Astrocyte (in vitro differentiated cells and primary cell): ENCODE data around the gene DEFB132. TPM values are rescaled to one million over a fixed set of nuclear protein-coding genes. Genes with fewer than 3 reads are reported as not detected.

Experiments used
- DNase-seq: peaks from one replicate; pipeline ENCODE4 v3.0.0-alpha.2; 2010; ENCODE audit warnings: low read depth
- FAIRE-seq: peaks from 2 replicates; lab custom pipeline; 2011; peaks lifted over from hg19 to GRCh38; lab: Jason Lieb, UNC
- H2AFZ ChIP-seq: 2 replicates; pipeline ENCODE4 v1.6.0; 2012; ENCODE audit warnings: low read depth, low read length, inconsistent platforms
- H3K27ac ChIP-seq: 2 replicates; pipeline ENCODE4 v1.5.1; 2011; ENCODE audit warnings: low read depth, low read length, inconsistent platforms
- H3K27me3 ChIP-seq: 2 replicates; pipeline ENCODE4 v1.6.0; 2011; ENCODE audit warnings: low read length, inconsistent platforms; ENCODE audit not compliant: insufficient read depth
- H3K36me3 ChIP-seq: 2 replicates; pipeline ENCODE4 v1.5.1; 2011; ENCODE audit warnings: low read length, inconsistent platforms; ENCODE audit not compliant: insufficient read depth
- H3K4me1 ChIP-seq: 2 replicates; pipeline ENCODE4 v1.5.1; 2011; ENCODE audit warnings: low read length, inconsistent platforms; ENCODE audit not compliant: insufficient read depth
- H3K4me2 ChIP-seq: 2 replicates; pipeline ENCODE4 v1.6.0; 2012; ENCODE audit warnings: low read length, inconsistent platforms
- H3K4me3 ChIP-seq: 2 replicates; pipeline ENCODE4 v1.5.1; 2011; ENCODE audit warnings: low read depth, mild to moderate bottlenecking, low read length, inconsistent platforms; ENCODE audit not compliant: insufficient read depth
- H3K79me2 ChIP-seq: 2 replicates; pipeline ENCODE4 v1.6.0; 2012; ENCODE audit warnings: mild to moderate bottlenecking, low read length, inconsistent platforms; ENCODE audit not compliant: insufficient read depth
- H3K9ac ChIP-seq: 2 replicates; pipeline ENCODE4 v1.6.0; 2012; ENCODE audit warnings: mild to moderate bottlenecking, low read length, inconsistent platforms
- H3K9me3 ChIP-seq: 2 replicates; pipeline ENCODE4 v1.5.1; 2012; ENCODE audit warnings: low read depth, mild to moderate bottlenecking, low read length, inconsistent platforms; ENCODE audit not compliant: insufficient read depth
- H4K20me1 ChIP-seq: 2 replicates; pipeline ENCODE4 v1.6.0; 2012; ENCODE audit warnings: low read length, inconsistent platforms; ENCODE audit not compliant: insufficient read depth
- H3K27ac Mint-ChIP-seq: one replicate; pipeline ENCODE4 v1.8.0; 2021; ENCODE audit warnings: mild to moderate bottlenecking, mixed read lengths; ENCODE audit not compliant: unreplicated experiment
- H3K27me3 Mint-ChIP-seq: one replicate; pipeline ENCODE4 v1.8.0; 2021; ENCODE audit warnings: low read depth, mixed read lengths; ENCODE audit not compliant: unreplicated experiment
- H3K36me3 Mint-ChIP-seq: one replicate; pipeline ENCODE4 v1.8.0; 2021; ENCODE audit warnings: low read depth, mixed read lengths; ENCODE audit not compliant: unreplicated experiment
- H3K4me1 Mint-ChIP-seq: one replicate; pipeline ENCODE4 v1.8.0; 2021; ENCODE audit warnings: low read depth, mixed read lengths; ENCODE audit not compliant: unreplicated experiment
- H3K4me3 Mint-ChIP-seq: one replicate; pipeline ENCODE4 v1.8.0; 2021; ENCODE audit warnings: mild to moderate bottlenecking, moderate library complexity, mixed read lengths; ENCODE audit not compliant: unreplicated experiment
- H3K9me3 Mint-ChIP-seq: one replicate; pipeline ENCODE4 v1.8.0; 2021; ENCODE audit warnings: mild to moderate bottlenecking, mixed read lengths; ENCODE audit not compliant: unreplicated experiment
- EZH2 ChIP-seq: IDR thresholded peaks from 2 replicates; pipeline ENCODE4 v1.6.1; 2012; ENCODE audit warnings: mild to moderate bottlenecking, low read length, inconsistent platforms; ENCODE audit not compliant: insufficient read depth
- total RNA-seq: library from RNA; stranded (reverse); gene quantifications from 2 replicates; pipeline ENCODE4 v1.2.1, GENCODE V29; 2021
- TF ChIP-seq, protein P1 (sequence below): IDR thresholded peaks from 2 replicates; pipeline ENCODE4 v1.5.1; 2011; ENCODE audit warnings: low read depth, mild to moderate bottlenecking, inconsistent platforms, low read length, moderate library complexity; ENCODE audit not compliant: insufficient read depth

DEFB132 gene
- total RNA-seq, 1 donor from 2014 or later, result not detected

DNA sequence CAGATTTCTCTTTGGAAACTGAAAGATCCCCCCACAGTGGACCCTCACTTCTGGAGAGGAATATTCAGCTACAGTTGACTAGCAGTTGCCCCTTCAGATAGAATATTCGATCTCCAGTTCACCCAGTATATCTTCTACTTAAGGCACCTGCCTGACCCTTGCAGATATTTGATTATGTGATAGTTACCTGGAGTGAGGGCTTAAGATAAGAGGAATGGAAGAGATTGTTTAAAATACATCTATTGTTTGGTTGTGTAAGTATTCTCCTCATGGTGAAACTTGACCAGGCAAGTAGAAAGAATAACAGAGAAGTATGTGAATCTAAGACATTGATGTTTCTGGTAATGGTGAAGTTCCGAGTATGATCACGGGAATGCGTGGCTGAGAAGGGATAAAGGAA lies 38.3 kb downstream of the DEFB132 start:
- FAIRE-seq, result no peak

DNA sequence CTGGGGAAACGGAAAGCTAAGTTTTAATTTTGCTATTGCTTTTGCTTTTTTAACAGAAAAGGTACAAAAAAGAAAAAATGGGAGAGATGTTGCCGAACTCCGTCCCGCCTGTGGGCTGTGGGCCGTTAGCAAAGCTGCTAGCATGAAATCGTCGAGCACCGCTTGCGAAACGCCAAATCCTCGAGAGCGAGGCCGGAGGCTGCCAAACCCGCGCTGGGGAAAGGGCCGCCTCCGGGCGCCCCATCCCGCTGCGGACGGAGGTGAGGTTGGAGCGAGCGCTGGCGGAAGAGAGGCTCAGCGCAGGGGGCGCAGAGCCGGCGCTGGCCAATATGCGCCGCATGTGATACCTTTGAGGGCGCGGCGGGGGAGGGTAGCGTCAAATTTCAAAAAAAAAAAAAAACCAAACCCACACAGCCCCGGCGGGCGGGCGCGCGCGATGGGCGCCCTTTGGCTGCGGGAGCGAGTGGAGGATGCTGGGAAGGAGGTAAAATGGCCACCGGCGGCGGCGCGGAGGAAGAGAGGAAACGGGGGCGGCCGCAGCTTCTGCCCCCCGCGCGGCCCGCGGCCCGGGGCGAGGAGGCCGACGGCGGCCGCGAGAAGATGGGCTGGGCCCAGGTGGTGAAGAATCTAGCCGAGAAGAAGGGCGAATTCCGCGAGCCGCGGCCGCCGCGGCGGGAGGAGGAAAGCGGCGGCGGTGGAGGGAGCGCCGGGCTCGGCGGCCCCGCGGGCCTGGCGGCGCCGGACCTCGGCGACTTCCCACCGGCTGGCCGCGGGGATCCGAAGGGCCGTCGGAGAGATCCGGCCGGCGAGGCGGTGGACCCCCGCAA lies 39.8 kb downstream of the DEFB132 start, which contains the start of gene ZCCHC3:
Gene ZCCHC3 (plus strand): TSS at position 473 of the 827 bp plus-strand sequence. CDS start 17 bp downstream, at position 490.
- Histone ChIP-seq H3K27ac (peak within 1 kb of the TSS; percentile 93), H3K9ac (peak within 1 kb of the TSS; percentile 94), H3K36me3 (no peaks in the 10 kb centered on the region), H3K4me2 (peak within 1 kb of the TSS; percentile 99), H2AFZ (peak within 1 kb of the TSS; percentile 88), H4K20me1 (peaks cover 33% of the 10 kb centered on the region), H3K79me2 (peaks cover 48% of the 10 kb centered on the region), H3K4me1 (peaks cover 26% of the 10 kb centered on the region), H3K9me3 (no peaks in the 10 kb centered on the region), H3K4me3 (peak within 1 kb of the TSS; percentile 96), H3K27me3 (no peaks in the 10 kb centered on the region)
- peaks cover 23% of the 10 kb centered on the region for H3K4me1 Mint-ChIP-seq
- DNase-seq, result peak; percentile 86
- H3K36me3 Mint-ChIP-seq, result no peaks in the 10 kb centered on the region
- no peaks in the 10 kb centered on the region for H3K27me3 Mint-ChIP-seq
- TF ChIP-seq EZH2, result no peak
- TF ChIP-seq, protein P1, sequence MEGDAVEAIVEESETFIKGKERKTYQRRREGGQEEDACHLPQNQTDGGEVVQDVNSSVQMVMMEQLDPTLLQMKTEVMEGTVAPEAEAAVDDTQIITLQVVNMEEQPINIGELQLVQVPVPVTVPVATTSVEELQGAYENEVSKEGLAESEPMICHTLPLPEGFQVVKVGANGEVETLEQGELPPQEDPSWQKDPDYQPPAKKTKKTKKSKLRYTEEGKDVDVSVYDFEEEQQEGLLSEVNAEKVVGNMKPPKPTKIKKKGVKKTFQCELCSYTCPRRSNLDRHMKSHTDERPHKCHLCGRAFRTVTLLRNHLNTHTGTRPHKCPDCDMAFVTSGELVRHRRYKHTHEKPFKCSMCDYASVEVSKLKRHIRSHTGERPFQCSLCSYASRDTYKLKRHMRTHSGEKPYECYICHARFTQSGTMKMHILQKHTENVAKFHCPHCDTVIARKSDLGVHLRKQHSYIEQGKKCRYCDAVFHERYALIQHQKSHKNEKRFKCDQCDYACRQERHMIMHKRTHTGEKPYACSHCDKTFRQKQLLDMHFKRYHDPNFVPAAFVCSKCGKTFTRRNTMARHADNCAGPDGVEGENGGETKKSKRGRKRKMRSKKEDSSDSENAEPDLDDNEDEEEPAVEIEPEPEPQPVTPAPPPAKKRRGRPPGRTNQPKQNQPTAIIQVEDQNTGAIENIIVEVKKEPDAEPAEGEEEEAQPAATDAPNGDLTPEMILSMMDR, result no peak
- FAIRE-seq, result no peak
- peak within 1 kb of the TSS; percentile 98 for H3K4me3 Mint-ChIP-seq
- peak within 1 kb of the TSS; percentile 97 for H3K27ac Mint-ChIP-seq
- H3K9me3 Mint-ChIP-seq, result no peaks in the 10 kb centered on the region

More for the DNA sequence above, 38.3 kb downstream of the DEFB132 start:
- Histone ChIP-seq H4K20me1 (peaks cover 27% of the 10 kb centered on the region), H3K4me1 (peaks cover 32% of the 10 kb centered on the region), H3K4me3 (no peak overlapping the region), H3K27ac (no peak overlapping the region), H3K27me3 (no peaks in the 10 kb centered on the region), H3K36me3 (no peaks in the 10 kb centered on the region), H3K4me2 (no peak overlapping the region), H3K79me2 (peaks cover 41% of the 10 kb centered on the region), H2AFZ (no peak overlapping the region), H3K9ac (no peak overlapping the region), H3K9me3 (no peaks in the 10 kb centered on the region)
- Mint-ChIP-seq H3K4me3 (peak overlapping the region; percentile 62), H3K4me1 (peaks cover 8% of the 10 kb centered on the region), H3K27ac (no peak overlapping the region), H3K27me3 (no peaks in the 10 kb centered on the region), H3K9me3 (no peaks in the 10 kb centered on the region), H3K36me3 (no peaks in the 10 kb centered on the region)
- TF ChIP-seq, protein P1, result no peak
- TF ChIP-seq EZH2, result no peak
- DNase-seq, result no peak
